NCI-H1048 (cell line): Measurements from ENCODE around the gene TPH2.

Experiments used
- DNase-seq: peaks from one replicate; lab custom pipeline; 2025; lab: John Stamatoyannopoulos, UW

Gene TPH2

GRCh38 chr12:71958993-71959578 is 20.4 kb downstream of the TPH2 start:
- DNase-seq = no peak

GRCh38 chr12:71967211-71967610 is 28.6 kb downstream of the TPH2 start:
- no peak for DNase-seq

GRCh38 chr12:71969330-71969729 is 30.7 kb downstream of the TPH2 start:
- no peak for DNase-seq

- no peak for DNase-seq
These were observed 31.4 kb downstream of the TPH2 start for GRCh38 chr12:71970031-71970430.

GRCh38 chr12:71972441-71973074 is 33.9 kb downstream of the TPH2 start:
- DNase-seq = no peak

- DNase-seq = no peak
These were observed 35.0 kb downstream of the TPH2 start for GRCh38 chr12:71973687-71974086.

GRCh38 chr12:71980538-71980937 is 41.9 kb downstream of the TPH2 start:
- DNase-seq = no peak

- no peak for DNase-seq
These were observed 42.5 kb downstream of the TPH2 start for GRCh38 chr12:71981149-71981548.

- no peak for DNase-seq
These were observed 56.1 kb downstream of the TPH2 start for GRCh38 chr12:71994715-71995114.

GRCh38 chr12:71999795-72000194 is 61.1 kb downstream of the TPH2 start:
- no peak for DNase-seq

- no peak for DNase-seq
These were observed 62.5 kb downstream of the TPH2 start for GRCh38 chr12:72000969-72001648.

- DNase-seq = no peak
These were observed 68.1 kb downstream of the TPH2 start for GRCh38 chr12:72006766-72007165.

GRCh38 chr12:72010356-72010755 is 71.7 kb downstream of the TPH2 start:
- no peak for DNase-seq

- no peak for DNase-seq
These were observed 72.7 kb downstream of the TPH2 start for GRCh38 chr12:72011374-72011773.

GRCh38 chr12:72012874-72013273 is 74.2 kb downstream of the TPH2 start:
- no peak for DNase-seq

GRCh38 chr12:72015895-72016294 is 77.2 kb downstream of the TPH2 start:
- DNase-seq = no peak

- DNase-seq = peak; percentile 15
These were observed 78.5 kb downstream of the TPH2 start for GRCh38 chr12:72017054-72017651.

GRCh38 chr12:72018036-72018435 is 79.4 kb downstream of the TPH2 start:
- no peak for DNase-seq

- no peak for DNase-seq
These were observed 86.0 kb downstream of the TPH2 start for GRCh38 chr12:72024613-72025012.

GRCh38 chr12:72025524-72025923 is 86.9 kb downstream of the TPH2 start:
- no peak for DNase-seq

GRCh38 chr12:72028966-72029365 is 90.3 kb downstream of the TPH2 start:
- DNase-seq = no peak

GRCh38 chr12:72030277-72030676 is 91.6 kb downstream of the TPH2 start:
- no peak for DNase-seq

- no peak for DNase-seq
These were observed 92.4 kb downstream of the TPH2 start for GRCh38 chr12:72031066-72031465.
